Measurements from ENCODE around the gene SLC2A9. TPM values are rescaled to one million over a fixed set of nuclear protein-coding genes. Genes with fewer than 3 reads are reported as not detected.

Gene SLC2A9
- total and polyA plus RNA-seq, 8 donors = 2.2 to 19.0 (median 4.3) TPM

- no peak overlapping the region for H3K27ac ChIP-seq
- TF ChIP-seq CTCF (IDR thresholded peaks at IDR 0.05) = no peak
- H3K36me3 ChIP-seq = no peaks in the 10 kb centered on the region
- H3K4me1 ChIP-seq = no peaks in the 10 kb centered on the region
- intact Hi-C loops (cut with DNase I) = no loop called here
- H3K9me3 ChIP-seq = no peaks in the 10 kb centered on the region
- no peak overlapping the region for H3K4me3 ChIP-seq
- no peak for ATAC-seq
- no peaks in the 10 kb centered on the region for H3K27me3 ChIP-seq
- DNase-seq = no peak
These were observed 52.8 kb downstream of the SLC2A9 start for GRCh38 chr4:9968472-9968871.

GRCh38 chr4:9964879-9965278 is 56.4 kb downstream of the SLC2A9 start:
- Histone ChIP-seq H3K27me3 (no peaks in the 10 kb centered on the region), H3K4me1 (no peaks in the 10 kb centered on the region), H3K36me3 (no peaks in the 10 kb centered on the region), H3K27ac (no peak overlapping the region), H3K9me3 (peaks cover 0 to 4% of the 10 kb centered on the region in 2 donors), H3K4me3 (no peak overlapping the region)
- TF ChIP-seq CTCF (IDR thresholded peaks at IDR 0.05) = no peak
- peak in 1 of 4 donors; percentile 18 for DNase-seq
- intact Hi-C loops (cut with DNase I) = no loop called here
- no peak for ATAC-seq

GRCh38 chr4:9963328-9963727 is 58.0 kb downstream of the SLC2A9 start:
- H3K4me1 ChIP-seq = no peaks in the 10 kb centered on the region
- TF ChIP-seq CTCF (IDR thresholded peaks at IDR 0.05) = no peak
- ATAC-seq = no peak
- H3K4me3 ChIP-seq = no peak overlapping the region
- H3K9me3 ChIP-seq = peaks cover 0 to 4% of the 10 kb centered on the region in 2 donors
- no peaks in the 10 kb centered on the region for H3K36me3 ChIP-seq
- H3K27ac ChIP-seq = no peak overlapping the region
- intact Hi-C loops (cut with DNase I) = no loop called here
- H3K27me3 ChIP-seq = no peaks in the 10 kb centered on the region
- DNase-seq = no peak

GRCh38 chr4:9962611-9963314 is 58.5 kb downstream of the SLC2A9 start:
- Histone ChIP-seq H3K4me1 (no peaks in the 10 kb centered on the region), H3K36me3 (no peaks in the 10 kb centered on the region), H3K9me3 (peaks cover 0 to 4% of the 10 kb centered on the region in 2 donors), H3K27me3 (no peaks in the 10 kb centered on the region), H3K4me3 (no peak overlapping the region), H3K27ac (no peak overlapping the region)
- ATAC-seq (no peak), DNase-seq (no peak)
- no peak for TF ChIP-seq CTCF (IDR thresholded peaks at IDR 0.05)
- intact Hi-C loops (cut with DNase I) = no loop called here

- intact Hi-C loops (cut with DNase I) = no loop called here
- no peaks in the 10 kb centered on the region for H3K4me1 ChIP-seq
- ATAC-seq = no peak
These were observed 66.8 kb downstream of the SLC2A9 start for GRCh38 chr4:9954468-9954867.

More at GRCh38 chr4:9954468-9954867, 66.8 kb downstream of the SLC2A9 start:
- H3K27ac ChIP-seq = no peak overlapping the region
- no peaks in the 10 kb centered on the region for H3K9me3 ChIP-seq
- no peak overlapping the region for H3K4me3 ChIP-seq
- H3K36me3 ChIP-seq = no peaks in the 10 kb centered on the region
- DNase-seq = no peak
- TF ChIP-seq CTCF (IDR thresholded peaks at IDR 0.05) = no peak
- H3K27me3 ChIP-seq = no peaks in the 10 kb centered on the region

All from left lung (tissue), 10 donors.